ENCODE results near the gene TEX55.
"Not testable (repeated sequence)": the region's sequence is repeated elsewhere in the genome, so short reads cannot be mapped to it uniquely, and the experiment has no call there.

The TEX55 gene

DNA sequence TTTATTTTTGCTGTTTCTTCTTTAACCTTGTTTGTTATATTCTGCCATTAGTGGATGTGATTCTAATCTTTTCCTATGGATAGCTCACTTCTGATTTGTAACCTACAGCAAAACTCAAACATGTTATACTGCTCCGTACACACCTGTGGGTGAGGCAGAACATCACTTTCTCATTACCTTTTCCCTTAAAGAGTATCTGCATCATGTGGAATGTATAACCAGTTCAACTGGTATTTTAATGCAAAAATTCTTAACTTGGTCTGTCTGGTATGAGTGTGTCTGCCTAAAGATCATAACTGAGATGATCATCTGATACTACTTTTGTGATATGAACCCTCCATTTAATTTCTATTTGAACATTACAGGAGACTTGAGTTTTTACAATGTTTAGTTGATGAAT lies 14.4 kb downstream of the TEX55 start:
- peaks cover 9% of the 10 kb centered on the region for H3K9me3 ChIP-seq (ENCODE audit: control insufficient read depth, low read length)
- WGBS, 2 experiments (ENCODE audit: insufficient coverage in 2 of 2) = 100% methylated on average over 1 of the region's 1 CpG; no CpG with 5 or more reads in 1 of the 2 experiments
- no peaks in the 10 kb centered on the region for H3K36me3 ChIP-seq (ENCODE audit: control insufficient read depth, insufficient read depth, low read length)
- H3K4me1 ChIP-seq (ENCODE audit: control insufficient read depth, insufficient read depth, low read length, poor library complexity, severe bottlenecking) = no peaks in the 10 kb centered on the region
- no peak overlapping the region for H3K4me3 ChIP-seq (ENCODE audit: extremely low read depth, insufficient read depth, low read length, poor library complexity, severe bottlenecking)
- H3K27ac ChIP-seq (ENCODE audit: low read depth, low read length, severe bottlenecking) = no peak overlapping the region

DNA sequence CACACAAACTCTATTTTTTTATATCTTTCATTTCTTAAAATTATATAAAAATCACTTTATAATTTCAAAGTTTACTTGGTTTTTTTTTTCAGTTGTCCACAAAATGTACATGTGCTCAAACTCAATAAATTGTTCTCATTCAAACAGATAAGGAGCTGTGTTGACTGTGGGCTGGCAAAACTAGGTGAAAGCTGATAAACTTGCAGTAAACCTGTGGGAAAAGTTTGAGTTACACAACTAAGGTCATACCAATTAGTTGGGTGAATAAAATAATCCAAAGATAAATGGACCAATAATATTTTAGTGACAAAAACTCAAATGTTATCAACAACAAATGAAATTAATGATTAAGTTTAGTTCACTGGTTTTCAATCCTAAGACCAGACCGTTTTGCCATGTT lies 14.8 kb downstream of the TEX55 start:
- WGBS, 2 experiments (ENCODE audit: insufficient coverage in 2 of 2) = 80% methylated on average over 1 of the region's 1 CpG; no CpG with 5 or more reads in 1 of the 2 experiments
- no peaks in the 10 kb centered on the region for H3K4me1 ChIP-seq (ENCODE audit: control insufficient read depth, insufficient read depth, low read length, poor library complexity, severe bottlenecking)
- no peaks in the 10 kb centered on the region for H3K36me3 ChIP-seq (ENCODE audit: control insufficient read depth, insufficient read depth, low read length)
- no peak overlapping the region for H3K4me3 ChIP-seq (ENCODE audit: extremely low read depth, insufficient read depth, low read length, poor library complexity, severe bottlenecking)
- H3K27ac ChIP-seq (ENCODE audit: low read depth, low read length, severe bottlenecking) = no peak overlapping the region
- peaks cover 9% of the 10 kb centered on the region for H3K9me3 ChIP-seq (ENCODE audit: control insufficient read depth, low read length)

DNA sequence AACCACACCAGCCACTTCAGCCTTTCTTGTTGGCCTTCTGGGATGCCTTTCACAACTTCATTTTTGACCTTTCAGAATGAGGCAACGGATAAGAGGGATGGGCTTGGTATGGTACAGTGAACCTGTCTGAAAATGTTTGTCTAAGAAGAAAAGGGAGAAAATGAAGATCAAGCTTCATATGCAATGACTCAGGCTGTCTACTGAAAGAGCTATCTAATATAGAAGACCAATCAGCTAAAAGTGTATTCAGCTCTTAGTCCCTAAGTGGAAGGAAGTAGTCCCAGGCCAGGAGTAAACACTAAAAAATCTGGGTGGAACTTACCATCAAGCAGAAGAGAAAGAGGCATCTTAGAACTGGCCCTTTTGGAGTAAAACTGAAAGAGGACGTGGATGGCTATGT lies 15.3 kb downstream of the TEX55 start:
- Histone ChIP-seq H3K4me1 (ENCODE audit: control insufficient read depth, insufficient read depth, low read length, poor library complexity, severe bottlenecking) (no peaks in the 10 kb centered on the region), H3K36me3 (ENCODE audit: control insufficient read depth, insufficient read depth, low read length) (no peaks in the 10 kb centered on the region), H3K27ac (ENCODE audit: low read depth, low read length, severe bottlenecking) (no peak overlapping the region), H3K9me3 (ENCODE audit: control insufficient read depth, low read length) (peaks cover 9% of the 10 kb centered on the region), H3K4me3 (ENCODE audit: extremely low read depth, insufficient read depth, low read length, poor library complexity, severe bottlenecking) (no peak overlapping the region)
- 71 to 91% methylated on average over 2 of the region's 2 CpGs for WGBS, 2 experiments (ENCODE audit: insufficient coverage in 2 of 2)

DNA sequence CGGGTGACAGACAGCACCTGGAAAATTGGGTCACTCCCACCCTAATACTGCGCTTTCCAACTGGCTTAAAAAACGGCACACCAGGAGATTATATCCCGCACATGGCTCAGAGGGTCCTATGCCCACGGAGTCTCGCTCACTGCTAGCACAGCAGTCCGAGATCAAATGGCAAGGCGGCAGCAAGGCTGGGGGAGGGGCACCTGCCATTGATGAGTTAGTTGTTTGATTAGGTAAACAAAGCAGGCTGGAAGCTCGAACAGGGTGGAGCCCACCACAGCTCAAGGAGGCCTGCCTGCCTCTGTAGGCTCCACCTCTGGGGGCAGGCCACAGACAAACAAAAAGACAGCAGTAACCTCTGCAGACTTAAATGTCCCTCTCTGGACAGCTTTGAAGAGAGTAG lies 18.8 kb downstream of the TEX55 start:
- not testable (repeated sequence) for H3K27ac ChIP-seq (ENCODE audit: low read depth, low read length, severe bottlenecking); H3K4me3 ChIP-seq (ENCODE audit: extremely low read depth, insufficient read depth, low read length, poor library complexity, severe bottlenecking); H3K9me3 ChIP-seq (ENCODE audit: control insufficient read depth, low read length); H3K36me3 ChIP-seq (ENCODE audit: control insufficient read depth, insufficient read depth, low read length); H3K4me1 ChIP-seq (ENCODE audit: control insufficient read depth, insufficient read depth, low read length, poor library complexity, severe bottlenecking)
- 92 to 100% methylated on average over 3 to 8 of the region's 9 CpGs for WGBS, 2 experiments (ENCODE audit: insufficient coverage in 2 of 2)

DNA sequence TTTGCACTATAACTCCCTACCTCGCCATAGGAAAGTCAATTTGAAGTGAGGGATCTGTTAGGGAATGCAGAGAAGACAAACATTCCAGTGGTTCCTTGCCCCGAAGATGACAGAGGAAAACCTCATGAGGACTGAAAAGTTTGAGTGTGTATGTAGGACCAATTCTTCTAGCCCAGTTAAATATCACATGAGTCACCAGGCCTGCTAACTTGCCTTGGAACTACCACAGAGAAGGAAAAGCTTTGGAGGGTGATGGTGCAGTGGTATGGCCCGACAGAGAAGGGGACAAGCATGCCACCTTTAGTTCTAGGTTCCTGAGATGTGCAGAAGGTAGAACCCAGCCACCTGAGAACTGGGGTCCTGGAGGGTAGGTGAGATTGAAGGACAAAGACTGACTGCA lies 24.9 kb downstream of the TEX55 start:
- no peaks in the 10 kb centered on the region for H3K4me1 ChIP-seq (ENCODE audit: control insufficient read depth, insufficient read depth, low read length, poor library complexity, severe bottlenecking)
- WGBS, 2 experiments (ENCODE audit: insufficient coverage in 2 of 2) = 89 to 93% methylated on average over 2 of the region's 3 CpGs

DNA sequence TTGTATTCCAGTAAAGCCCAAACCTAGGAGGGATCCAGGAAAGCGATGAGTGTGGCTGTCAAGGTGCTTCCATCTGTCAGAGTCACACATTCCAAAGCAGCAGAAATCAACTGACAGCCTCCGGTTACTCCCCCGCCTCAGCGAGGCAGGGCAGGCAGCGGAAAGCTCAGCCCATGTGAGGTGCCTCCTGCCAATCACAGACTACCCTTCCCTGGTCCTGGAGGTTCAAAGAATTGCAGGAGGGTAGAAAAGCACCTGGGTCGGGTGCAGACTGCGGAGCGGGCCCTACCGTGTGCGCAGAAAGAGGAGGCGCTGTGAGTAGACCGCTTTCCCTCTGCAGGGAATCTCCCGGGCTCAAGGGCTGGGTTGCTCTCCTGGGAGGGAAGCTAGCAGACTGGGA lies 27.4 kb downstream of the TEX55 start, which contains the start of gene UPK1B:
TSS of gene UPK1B (plus strand) at position 274 of the 400 bp plus-strand sequence. CDS start 13,144 bp downstream, outside the sequence.
- Histone ChIP-seq H3K27ac (ENCODE audit: low read depth, low read length, severe bottlenecking) (no peak within 1 kb of the TSS), H3K4me1 (ENCODE audit: control insufficient read depth, insufficient read depth, low read length, poor library complexity, severe bottlenecking) (no peaks in the 10 kb centered on the region), H3K4me3 (ENCODE audit: extremely low read depth, insufficient read depth, low read length, poor library complexity, severe bottlenecking) (no peak within 1 kb of the TSS), H3K36me3 (ENCODE audit: control insufficient read depth, insufficient read depth, low read length) (no peaks in the 10 kb centered on the region), H3K9me3 (ENCODE audit: control insufficient read depth, low read length) (no peaks in the 10 kb centered on the region)
- WGBS, 2 experiments (ENCODE audit: insufficient coverage in 2 of 2) = 20 to 24% methylated on average over 5 to 13 of the region's 13 CpGs

More for the DNA sequence above, 24.9 kb downstream of the TEX55 start:
- Histone ChIP-seq H3K36me3 (ENCODE audit: control insufficient read depth, insufficient read depth, low read length) (no peaks in the 10 kb centered on the region), H3K4me3 (ENCODE audit: extremely low read depth, insufficient read depth, low read length, poor library complexity, severe bottlenecking) (no peak overlapping the region), H3K9me3 (ENCODE audit: control insufficient read depth, low read length) (no peaks in the 10 kb centered on the region), H3K27ac (ENCODE audit: low read depth, low read length, severe bottlenecking) (no peak overlapping the region)

DNA sequence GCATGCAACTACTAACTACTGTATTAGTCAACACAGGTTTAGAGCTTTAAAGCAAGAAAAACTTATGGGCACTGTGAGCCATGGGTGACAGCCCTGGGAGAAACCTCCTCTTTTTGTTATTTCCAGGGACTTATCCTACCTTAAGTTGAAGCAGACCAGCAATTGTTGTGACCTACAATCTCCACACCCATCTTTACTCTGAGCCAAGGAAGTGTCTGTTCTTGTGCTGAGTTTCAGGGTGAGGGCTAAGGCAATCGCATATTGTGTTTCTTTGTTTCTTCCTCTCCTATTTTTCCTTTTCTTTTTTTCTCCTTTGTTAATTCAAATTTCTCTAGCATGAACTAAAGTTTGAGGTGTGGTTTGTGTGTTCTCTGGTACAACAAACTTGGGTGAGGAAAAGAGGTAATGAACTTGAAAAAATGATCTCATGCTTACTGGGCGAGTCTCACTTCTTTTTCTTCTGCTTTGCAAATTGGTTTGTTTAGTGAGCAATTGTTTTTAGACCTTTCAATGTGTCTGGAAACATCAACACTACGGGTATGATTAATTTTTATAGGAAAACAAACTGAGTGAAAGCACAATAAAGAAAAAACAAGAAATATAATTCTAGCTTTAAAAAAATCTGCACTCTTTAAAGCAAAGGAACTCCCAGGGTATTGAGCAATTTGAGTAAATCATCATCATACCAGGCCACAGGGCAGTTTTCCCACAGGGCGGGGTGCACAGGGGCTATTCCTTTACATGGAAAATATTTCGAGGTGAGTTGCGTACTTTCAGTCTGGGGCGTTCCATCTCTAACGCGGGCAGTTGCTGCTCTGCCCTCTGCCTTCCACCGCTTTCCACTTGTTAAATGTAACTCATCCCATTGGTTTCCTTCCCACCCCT lies 30.1 kb downstream of the TEX55 start:
- H3K36me3 ChIP-seq (ENCODE audit: control insufficient read depth, insufficient read depth, low read length) = no peaks in the 10 kb centered on the region
- 96 to 100% methylated on average over 2 to 4 of the region's 10 CpGs for WGBS, 2 experiments (ENCODE audit: insufficient coverage in 2 of 2)
- no peaks in the 10 kb centered on the region for H3K9me3 ChIP-seq (ENCODE audit: control insufficient read depth, low read length)
- no peak overlapping the region for H3K4me3 ChIP-seq (ENCODE audit: extremely low read depth, insufficient read depth, low read length, poor library complexity, severe bottlenecking)
- no peak overlapping the region for H3K27ac ChIP-seq (ENCODE audit: low read depth, low read length, severe bottlenecking)
- H3K4me1 ChIP-seq (ENCODE audit: control insufficient read depth, insufficient read depth, low read length, poor library complexity, severe bottlenecking) = no peaks in the 10 kb centered on the region

DNA sequence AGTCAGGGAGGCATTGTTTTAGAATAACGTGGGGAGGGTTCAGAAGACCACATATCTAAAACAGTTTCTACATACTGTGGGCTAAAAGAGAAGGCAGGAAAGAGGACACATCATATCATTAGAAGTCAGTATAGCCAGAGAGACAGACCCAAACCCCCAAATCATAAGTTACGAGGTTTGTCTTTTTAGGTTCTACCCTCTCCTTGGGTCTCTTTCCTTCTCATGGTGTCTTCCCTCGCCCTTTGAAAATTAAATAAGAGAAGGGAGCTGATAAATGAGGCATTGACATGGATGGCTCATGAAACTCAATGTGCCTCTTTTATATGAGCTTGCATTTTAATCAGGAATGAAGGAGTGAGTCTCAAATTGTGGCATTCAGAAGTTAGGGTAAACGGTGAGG lies 30.8 kb downstream of the TEX55 start:
- H3K4me3 ChIP-seq (ENCODE audit: extremely low read depth, insufficient read depth, low read length, poor library complexity, severe bottlenecking) = no peak overlapping the region
- H3K36me3 ChIP-seq (ENCODE audit: control insufficient read depth, insufficient read depth, low read length) = no peaks in the 10 kb centered on the region
- no peaks in the 10 kb centered on the region for H3K4me1 ChIP-seq (ENCODE audit: control insufficient read depth, insufficient read depth, low read length, poor library complexity, severe bottlenecking)
- no peak overlapping the region for H3K27ac ChIP-seq (ENCODE audit: low read depth, low read length, severe bottlenecking)
- WGBS, 2 experiments (ENCODE audit: insufficient coverage in 2 of 2) = 73 to 83% methylated on average over 1 to 2 of the region's 4 CpGs
- no peaks in the 10 kb centered on the region for H3K9me3 ChIP-seq (ENCODE audit: control insufficient read depth, low read length)

DNA sequence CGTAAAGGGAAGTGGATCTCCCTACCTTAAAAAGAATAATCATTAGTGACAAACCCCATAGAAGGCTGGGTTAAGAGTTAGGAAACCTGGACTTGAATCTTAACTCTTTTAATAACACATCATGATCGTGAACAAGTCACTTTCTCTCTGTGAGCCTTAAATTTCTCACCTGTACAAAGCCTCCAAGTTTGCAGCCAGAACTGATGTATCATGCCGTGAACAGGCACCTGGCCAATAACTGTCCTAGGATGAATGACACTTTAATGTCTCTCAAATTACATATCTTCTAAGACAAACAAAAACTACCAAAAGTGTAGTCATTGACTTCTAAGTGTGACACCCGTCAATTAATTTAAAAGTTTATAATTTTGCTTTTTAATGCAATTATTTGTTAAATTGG lies 31.4 kb downstream of the TEX55 start:
- Histone ChIP-seq H3K9me3 (ENCODE audit: control insufficient read depth, low read length) (no peaks in the 10 kb centered on the region), H3K4me3 (ENCODE audit: extremely low read depth, insufficient read depth, low read length, poor library complexity, severe bottlenecking) (no peak overlapping the region), H3K36me3 (ENCODE audit: control insufficient read depth, insufficient read depth, low read length) (no peaks in the 10 kb centered on the region), H3K4me1 (ENCODE audit: control insufficient read depth, insufficient read depth, low read length, poor library complexity, severe bottlenecking) (peaks cover 4% of the 10 kb centered on the region), H3K27ac (ENCODE audit: low read depth, low read length, severe bottlenecking) (no peak overlapping the region)
- WGBS, 2 experiments (ENCODE audit: insufficient coverage in 2 of 2) = 95 to 100% methylated on average over 2 of the region's 4 CpGs

DNA sequence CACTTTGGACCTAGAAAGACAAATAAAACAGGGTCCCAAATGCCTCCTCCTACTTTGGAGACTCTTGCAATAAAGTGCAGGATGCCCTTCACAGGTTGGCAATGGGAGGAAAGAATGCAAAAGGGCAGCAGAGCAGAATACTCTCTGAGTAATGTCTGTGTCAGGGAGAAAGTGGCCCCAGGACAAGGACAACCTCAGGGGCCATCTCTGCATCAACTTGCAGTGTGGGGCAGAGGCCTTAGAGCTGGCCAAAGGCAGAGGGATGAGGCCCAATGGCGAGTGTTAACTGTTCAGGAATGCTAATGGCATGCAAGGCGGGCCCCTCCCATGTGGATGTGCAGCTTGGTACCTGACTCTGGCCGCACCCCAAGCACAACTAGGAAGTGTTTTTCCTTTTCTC lies 35.8 kb downstream of the TEX55 start:
- Histone ChIP-seq H3K4me3 (ENCODE audit: extremely low read depth, insufficient read depth, low read length, poor library complexity, severe bottlenecking) (no peak overlapping the region), H3K4me1 (ENCODE audit: control insufficient read depth, insufficient read depth, low read length, poor library complexity, severe bottlenecking) (peaks cover 4% of the 10 kb centered on the region), H3K36me3 (ENCODE audit: control insufficient read depth, insufficient read depth, low read length) (no peaks in the 10 kb centered on the region), H3K9me3 (ENCODE audit: control insufficient read depth, low read length) (no peaks in the 10 kb centered on the region), H3K27ac (ENCODE audit: low read depth, low read length, severe bottlenecking) (no peak overlapping the region)
- 67 to 89% methylated on average over 1 to 2 of the region's 3 CpGs for WGBS, 2 experiments (ENCODE audit: insufficient coverage in 2 of 2)

DNA sequence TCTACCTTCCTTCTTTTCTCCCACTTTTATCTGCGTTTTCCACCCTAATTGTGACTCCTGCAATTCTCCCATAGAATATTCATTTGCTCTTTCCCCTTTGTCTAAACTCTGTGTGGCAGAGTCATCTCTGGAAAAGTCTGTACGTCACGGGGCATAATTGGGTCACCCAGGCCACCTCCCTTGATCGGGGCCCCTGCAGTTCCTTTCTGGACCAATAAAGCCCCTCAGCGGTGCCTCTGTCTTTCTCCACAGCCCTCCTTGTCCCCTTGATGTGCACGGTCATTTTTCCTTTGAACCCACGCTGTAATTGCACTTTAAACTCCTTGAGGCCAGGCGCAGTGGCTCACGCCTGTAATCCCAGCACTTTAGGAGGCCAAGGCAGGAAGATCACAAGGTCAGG lies 38.1 kb downstream of the TEX55 start:
- 83 to 90% methylated on average over 6 to 9 of the region's 9 CpGs for WGBS, 2 experiments (ENCODE audit: insufficient coverage in 2 of 2)
- Histone ChIP-seq H3K9me3 (ENCODE audit: control insufficient read depth, low read length) (no peaks in the 10 kb centered on the region), H3K36me3 (ENCODE audit: control insufficient read depth, insufficient read depth, low read length) (no peaks in the 10 kb centered on the region), H3K27ac (ENCODE audit: low read depth, low read length, severe bottlenecking) (no peak overlapping the region), H3K4me3 (ENCODE audit: extremely low read depth, insufficient read depth, low read length, poor library complexity, severe bottlenecking) (no peak overlapping the region), H3K4me1 (ENCODE audit: control insufficient read depth, insufficient read depth, low read length, poor library complexity, severe bottlenecking) (peaks cover 4% of the 10 kb centered on the region)
